NCI-H526 (cell line): ENCODE data around the gene RUFY2.
"Not testable (repeated sequence)": the region's sequence is repeated elsewhere in the genome, so short reads cannot be mapped to it uniquely, and the experiment has no call there.

Experiments
- DNase-seq, 2 experiments: peaks; one replicate each; lab custom pipeline; 2025; lab: John Stamatoyannopoulos, UW

RUFY2 gene

DNA sequence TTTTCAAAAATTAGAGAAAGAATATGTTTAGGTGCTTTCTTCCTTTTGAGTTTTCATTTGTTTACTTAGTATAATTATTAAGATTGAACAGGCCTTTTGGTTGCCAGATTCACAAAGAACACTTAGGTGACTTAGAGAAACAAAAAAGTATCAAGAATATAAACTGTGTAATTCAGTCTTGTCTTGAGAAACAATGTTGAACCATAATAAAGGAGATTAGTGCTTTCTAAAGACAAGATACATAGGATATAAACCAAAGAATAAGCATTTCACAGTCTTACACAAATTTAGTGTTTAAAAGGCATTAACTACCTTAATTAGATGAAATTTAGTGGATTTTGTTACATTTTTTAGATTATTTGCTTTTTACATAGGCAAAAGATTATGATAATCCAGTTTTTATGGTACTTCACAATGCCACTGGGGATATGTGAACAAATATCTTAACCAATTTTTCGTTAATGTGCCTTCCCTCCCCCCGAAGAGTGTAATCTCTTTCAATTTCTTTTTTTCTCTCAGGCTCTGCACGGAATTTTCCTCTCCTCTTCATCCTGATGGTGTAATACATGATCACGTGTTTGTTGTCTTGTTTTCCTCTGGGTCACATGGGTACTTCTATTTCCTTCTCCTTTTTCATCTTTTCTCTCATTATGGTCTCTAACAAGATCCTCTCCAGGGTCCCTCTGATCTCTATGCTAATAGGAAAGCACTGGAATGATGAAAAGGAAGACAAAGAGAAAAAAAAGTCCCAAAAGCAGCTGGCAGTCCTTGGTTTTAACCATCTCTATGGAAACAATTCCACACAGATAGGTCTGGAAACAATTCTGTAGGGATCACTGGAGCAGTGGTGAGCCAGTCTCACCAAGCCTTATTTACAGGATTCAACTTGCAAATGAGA lies 78.9 kb downstream of the RUFY2 start:
- no peak for DNase-seq

GRCh38 chr10:68324396-68324795 lies 82.7 kb downstream of the RUFY2 start:
- DNase-seq: not testable (repeated sequence)

DNA sequence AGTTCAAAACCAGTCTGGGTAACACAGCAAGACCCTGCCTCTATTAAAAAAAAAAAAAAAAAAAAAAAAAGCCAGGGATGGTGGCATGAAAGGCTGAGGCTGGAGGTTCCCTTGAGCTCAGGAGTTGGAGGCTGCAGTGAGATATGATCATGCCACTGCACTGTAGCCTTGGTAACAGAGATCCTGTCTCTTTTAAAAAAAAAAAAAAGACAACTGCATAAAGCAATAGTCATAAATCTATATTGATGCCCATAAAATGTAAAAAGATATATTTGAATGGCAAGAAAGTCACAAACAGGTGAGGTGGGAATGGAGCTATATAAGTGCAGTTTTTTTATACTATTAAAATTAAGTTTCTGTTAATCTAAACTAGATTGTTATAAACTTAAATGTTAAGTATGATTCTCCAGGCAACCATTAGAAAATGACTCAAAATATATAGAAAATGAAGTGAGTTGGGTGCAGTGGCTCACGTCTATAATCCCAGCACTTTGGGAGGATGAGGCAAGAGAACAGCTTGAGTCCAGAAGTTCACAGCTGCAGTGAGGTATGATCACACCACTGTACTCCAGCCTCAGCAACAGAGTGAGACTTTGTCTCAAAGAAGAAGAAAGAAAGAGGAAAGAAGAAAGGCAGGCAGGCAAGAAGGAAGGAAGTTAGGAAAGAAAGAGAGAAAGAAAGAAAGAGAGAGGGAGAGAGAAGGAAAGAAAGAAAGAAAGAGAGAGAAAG lies 88.6 kb downstream of the RUFY2 start:
- no peak for DNase-seq

DNA sequence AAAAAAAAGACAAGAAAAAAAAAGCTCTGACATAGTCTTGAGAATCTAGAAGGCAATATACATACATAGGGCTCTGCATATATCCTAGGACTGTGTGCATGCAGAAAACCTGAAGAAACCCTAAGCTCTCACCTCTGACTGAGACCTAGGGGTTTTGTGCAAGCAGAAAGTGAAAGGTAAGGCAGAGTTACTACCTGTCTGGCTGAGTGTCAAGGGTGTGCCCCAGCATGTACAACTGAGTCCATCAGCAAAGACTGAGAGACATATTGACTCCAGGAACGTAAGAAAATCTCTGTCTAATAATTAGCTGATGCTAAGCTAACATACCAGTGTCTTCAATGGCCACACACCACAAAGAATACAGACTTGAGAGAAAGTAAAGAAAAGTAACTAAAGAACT lies 91.5 kb downstream of the RUFY2 start:
- no peak for DNase-seq

DNA sequence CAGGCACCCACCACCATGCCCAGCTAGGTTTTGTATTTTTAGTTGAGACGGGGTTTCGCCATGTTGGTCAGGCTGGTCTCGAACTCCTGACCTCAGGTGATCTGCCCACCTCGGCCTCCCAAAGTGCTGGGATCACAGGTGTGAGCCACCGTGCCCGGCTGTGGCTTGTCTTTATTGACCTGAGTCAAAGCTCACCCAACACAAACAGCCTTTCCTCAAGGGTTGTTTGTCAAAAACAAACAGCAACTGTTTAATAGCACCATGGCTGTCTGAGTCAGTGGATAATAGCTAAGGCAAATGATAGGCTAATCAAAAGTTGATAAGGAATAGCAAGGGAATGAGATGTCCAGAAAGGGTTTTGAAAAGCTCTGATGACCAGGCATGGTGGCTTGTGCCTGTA lies 92.1 kb downstream of the RUFY2 start:
- not testable (repeated sequence) for DNase-seq

DNA sequence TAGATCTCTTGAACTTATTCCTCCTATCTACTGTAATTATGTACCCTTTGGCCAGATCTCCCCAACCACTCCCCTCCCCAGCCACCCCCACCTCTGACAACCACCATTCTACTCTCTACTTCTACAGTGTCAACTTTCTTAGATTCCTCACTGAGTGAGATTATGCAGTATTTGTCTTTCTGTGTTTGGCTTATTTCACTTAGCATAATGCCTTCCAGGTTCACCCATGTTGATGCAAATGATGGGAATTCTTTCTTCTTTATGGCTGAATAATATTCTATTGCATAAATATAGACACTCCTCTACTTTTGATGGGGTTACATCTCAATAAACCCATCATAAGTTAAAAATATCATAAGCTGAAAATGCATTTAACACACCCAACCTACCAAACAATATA lies 96.5 kb downstream of the RUFY2 start:
- no peak for DNase-seq

DNA sequence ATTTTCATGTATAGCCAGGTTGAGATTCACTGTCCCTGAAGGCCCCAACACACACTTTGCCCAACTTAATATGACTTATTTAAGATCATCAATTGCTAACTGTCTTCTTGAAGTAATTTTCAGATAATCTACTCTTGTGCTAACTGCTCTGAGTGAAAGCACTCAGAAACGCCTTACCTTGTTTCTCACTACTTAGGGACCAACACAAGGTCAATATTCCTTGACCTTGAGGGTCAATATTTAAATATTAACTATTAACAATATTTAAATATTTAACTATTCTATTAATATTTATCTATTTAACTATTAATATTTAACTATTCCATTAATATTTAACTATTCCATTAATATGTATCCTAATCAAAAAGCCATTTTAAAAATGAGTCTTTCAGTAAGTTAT lies 101.2 kb downstream of the RUFY2 start:
- no peak for DNase-seq

- DNase-seq: no peak
These were observed 103.1 kb downstream of the RUFY2 start for GRCh38 chr10:68303849-68304412.

DNA sequence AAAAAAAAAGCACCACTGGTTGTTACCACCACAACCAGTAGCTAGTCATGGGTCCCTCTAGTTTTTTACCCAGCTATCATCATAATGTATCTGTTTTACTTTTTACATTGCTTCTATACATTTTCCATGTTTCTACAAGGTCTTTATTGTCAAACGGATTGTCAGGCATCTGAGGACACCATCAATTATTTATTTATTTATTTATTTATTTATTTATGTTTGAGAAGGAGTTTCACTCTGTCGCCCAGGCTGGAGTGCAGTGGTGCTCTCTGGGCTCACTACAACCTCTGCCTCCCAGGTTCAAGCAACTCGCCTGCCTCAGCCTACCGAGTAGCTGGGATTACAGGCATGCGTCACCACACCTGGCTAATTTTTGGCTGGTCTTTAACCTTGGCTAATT lies 104.2 kb downstream of the RUFY2 start:
- DNase-seq: no peak

GRCh38 chr10:68302503-68302823 lies 104.6 kb downstream of the RUFY2 start:
- DNase-seq: no peak

- peak; percentile 1 to 44 for DNase-seq
These were observed 105.1 kb downstream of the RUFY2 start for GRCh38 chr10:68301790-68302502.

DNA sequence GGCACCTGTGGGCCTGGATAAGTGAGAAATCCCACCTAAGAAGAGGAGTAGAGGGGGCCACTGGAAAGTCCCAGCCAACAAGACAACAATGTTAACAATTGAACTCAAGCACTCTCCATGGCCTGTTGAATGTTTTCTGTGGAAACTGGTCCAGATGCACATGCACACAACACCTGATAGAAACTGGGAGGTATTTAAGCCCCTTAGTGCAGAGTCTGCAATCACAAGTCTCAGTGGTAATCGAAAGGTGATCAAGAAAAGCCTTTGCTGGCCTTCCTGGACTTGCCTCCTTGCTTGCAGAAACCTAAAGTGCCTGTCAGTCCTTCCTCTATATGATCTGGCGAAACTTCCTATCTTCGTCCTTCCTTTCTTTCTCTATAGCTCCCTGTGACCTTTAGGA lies 105.8 kb downstream of the RUFY2 start:
- DNase-seq: no peak

GRCh38 chr10:68296843-68297663 lies 110.0 kb downstream of the RUFY2 start:
- no peak for DNase-seq
